Trophoblast cell (in vitro differentiated cells and primary cell): ENCODE data around the gene NRXN2.

Experiments
- DNase-seq, 2 donors: peaks; one replicate each; pipeline ENCODE4 v3.0.0-alpha.2; 2016
- H2AFZ ChIP-seq: 2 replicates; pipeline ENCODE4 v1.6.1; 2013; ENCODE audit warnings: low read length, moderate library complexity, mild to moderate bottlenecking; ENCODE audit not compliant: insufficient read depth, poor library complexity
- H2AK5ac ChIP-seq: 2 replicates; pipeline ENCODE4 v1.6.1; 2013; ENCODE audit warnings: mild to moderate bottlenecking, low read length
- H2BK120ac ChIP-seq: 2 replicates; pipeline ENCODE4 v1.6.1; 2013; ENCODE audit warnings: low read length, mild to moderate bottlenecking, moderate library complexity; ENCODE audit not compliant: insufficient read depth, poor library complexity
- H2BK12ac ChIP-seq: 2 replicates; pipeline ENCODE4 v1.6.1; 2013; ENCODE audit warnings: mild to moderate bottlenecking, low read length, moderate library complexity
- H2BK5ac ChIP-seq: 2 replicates; pipeline ENCODE4 v1.6.1; 2013; ENCODE audit warnings: low read length, low read depth, moderate library complexity, mild to moderate bottlenecking; ENCODE audit not compliant: poor library complexity
- H3K14ac ChIP-seq: 2 replicates; pipeline ENCODE4 v1.6.1; 2013; ENCODE audit warnings: mild to moderate bottlenecking, low read length
- H3K18ac ChIP-seq: 2 replicates; pipeline ENCODE4 v1.6.1; 2013; ENCODE audit warnings: mild to moderate bottlenecking, low read length
- H3K23ac ChIP-seq: 2 replicates; pipeline ENCODE4 v1.6.1; 2013; ENCODE audit warnings: low read length
- H3K27ac ChIP-seq: 2 replicates; pipeline ENCODE4 v1.5.1; 2013; ENCODE audit warnings: low read depth, mild to moderate bottlenecking, inconsistent platforms, low read length, moderate library complexity
- H3K27me3 ChIP-seq: 2 replicates; pipeline ENCODE4 v1.6.1; 2013; ENCODE audit warnings: inconsistent platforms, mild to moderate bottlenecking, low read length, moderate library complexity; ENCODE audit not compliant: insufficient read depth
- H3K36me3 ChIP-seq, 2 experiments: 1 replicate in 1 of 2; 2 replicates in 1 of 2; pipeline ENCODE4 v1.6.1; 2013; ENCODE audit warnings: low read length in 2 of 2, mild to moderate bottlenecking in 2 of 2, moderate library complexity in 1 of 2; ENCODE audit not compliant: insufficient read depth in 2 of 2, control insufficient read depth in 1 of 2
- H3K4ac ChIP-seq: 2 replicates; pipeline ENCODE4 v1.6.1; 2013; ENCODE audit warnings: low read depth, mild to moderate bottlenecking, low read length, moderate library complexity
- H3K4me1 ChIP-seq, 2 experiments: 1 replicate in 1 of 2; 2 replicates in 1 of 2; pipeline ENCODE4 v1.6.1; 2013; ENCODE audit warnings: low read length in 2 of 2, mild to moderate bottlenecking in 2 of 2, moderate library complexity in 1 of 2; ENCODE audit not compliant: insufficient read depth in 2 of 2, control insufficient read depth in 1 of 2
- H3K4me2 ChIP-seq: 2 replicates; pipeline ENCODE4 v1.6.1; 2013; ENCODE audit warnings: inconsistent platforms, mild to moderate bottlenecking, low read length, moderate library complexity
- H3K4me3 ChIP-seq: 2 replicates; pipeline ENCODE4 v1.5.1; 2013; ENCODE audit warnings: mild to moderate bottlenecking, low read depth, low read length, inconsistent platforms
- H3K79me1 ChIP-seq: one replicate; pipeline ENCODE4 v1.6.1; 2013; ENCODE audit warnings: low read length
- H3K79me2 ChIP-seq: 2 replicates; pipeline ENCODE4 v1.6.1; 2013; ENCODE audit warnings: low read length, mild to moderate bottlenecking; ENCODE audit not compliant: control insufficient read depth, insufficient read depth, poor library complexity
- H3K9ac ChIP-seq: 2 replicates; pipeline ENCODE4 v1.6.1; 2013; ENCODE audit warnings: mild to moderate bottlenecking, low read length
- H3K9me3 ChIP-seq: 2 replicates; pipeline ENCODE4 v1.6.1; 2013; ENCODE audit warnings: low read depth, mild to moderate bottlenecking, control low read depth, inconsistent platforms, low read length; ENCODE audit not compliant: insufficient read depth
- H4K12ac ChIP-seq: 2 replicates; pipeline ENCODE4 v1.6.1; 2013; ENCODE audit warnings: low read depth, mild to moderate bottlenecking, low read length, moderate library complexity
- H4K8ac ChIP-seq: 2 replicates; pipeline ENCODE4 v1.6.1; 2013; ENCODE audit warnings: low read depth, mild to moderate bottlenecking, low read length, moderate library complexity
- H4K91ac ChIP-seq: one replicate; pipeline ENCODE4 v1.6.1; 2013; ENCODE audit warnings: low read depth, mild to moderate bottlenecking, low read length, moderate library complexity
- WGBS: extraction: QIAGEN DNeasy Blood & Tissue Kit; methylation state at CpG from one replicate; pipeline ENCODE4 v1.1.7; 2013; ENCODE audit warnings: missing lambda C conversion rate; ENCODE audit not compliant: insufficient read length, insufficient coverage; ENCODE audit errors: extremely low coverage; 5-methylcytosine and 5-hydroxymethylcytosine counted together

The NRXN2 gene

GRCh38 chr11:64558869-64559268, 164.1 kb downstream of the NRXN2 start:
- H4K8ac ChIP-seq, result no peak overlapping the region
- no peak overlapping the region for H3K4me2 ChIP-seq
- DNase-seq, result no peak
- H3K18ac ChIP-seq, result no peak overlapping the region
- H3K14ac ChIP-seq, result no peak overlapping the region
- no peak overlapping the region for H3K4ac ChIP-seq
- no peak overlapping the region for H3K23ac ChIP-seq
- H3K9me3 ChIP-seq, result no peaks in the 10 kb centered on the region
- no peak overlapping the region for H3K4me3 ChIP-seq
- peaks cover 5% of the 10 kb centered on the region for H3K79me1 ChIP-seq
- H4K12ac ChIP-seq, result no peak overlapping the region
- no peak overlapping the region for H2BK5ac ChIP-seq
- WGBS, result no CpG with 5 or more reads among the region's 9 CpGs
- no peak overlapping the region for H2BK120ac ChIP-seq
- H2AK5ac ChIP-seq, result no peak overlapping the region
- H3K79me2 ChIP-seq, result no peaks in the 10 kb centered on the region
- no peak overlapping the region for H2BK12ac ChIP-seq
- no peaks in the 10 kb centered on the region for H3K27me3 ChIP-seq
- H3K36me3 ChIP-seq, result no peaks in the 10 kb centered on the region
- H4K91ac ChIP-seq, result no peak overlapping the region
- H3K27ac ChIP-seq, result no peak overlapping the region
- H3K9ac ChIP-seq, result no peak overlapping the region
- H3K4me1 ChIP-seq, result peaks cover 6 to 10% of the 10 kb centered on the region in 2 experiments
- H2AFZ ChIP-seq, result no peak overlapping the region

- no peak overlapping the region for H4K12ac ChIP-seq
- H3K23ac ChIP-seq, result no peak overlapping the region
- H2BK5ac ChIP-seq, result no peak overlapping the region
- no peak overlapping the region for H3K18ac ChIP-seq
- no peak overlapping the region for H4K8ac ChIP-seq
- no peaks in the 10 kb centered on the region for H3K79me2 ChIP-seq
- H3K79me1 ChIP-seq, result peaks cover 5% of the 10 kb centered on the region
- H3K14ac ChIP-seq, result no peak overlapping the region
- H3K4ac ChIP-seq, result no peak overlapping the region
- no peak overlapping the region for H2AK5ac ChIP-seq
- no peak overlapping the region for H3K4me3 ChIP-seq
- H3K4me1 ChIP-seq, result peaks cover 6 to 10% of the 10 kb centered on the region in 2 experiments
- H4K91ac ChIP-seq, result no peak overlapping the region
- no peaks in the 10 kb centered on the region for H3K9me3 ChIP-seq
- no peaks in the 10 kb centered on the region for H3K27me3 ChIP-seq
- peak; percentile 85 to 91 for DNase-seq
- H3K36me3 ChIP-seq, result no peaks in the 10 kb centered on the region
- H2BK120ac ChIP-seq, result no peak overlapping the region
- no peak overlapping the region for H3K9ac ChIP-seq
- H2AFZ ChIP-seq, result no peak overlapping the region
- no peak overlapping the region for H3K27ac ChIP-seq
- no peak overlapping the region for H3K4me2 ChIP-seq
- WGBS, result no CpG with 5 or more reads among the region's 14 CpGs
- no peak overlapping the region for H2BK12ac ChIP-seq
Measured at GRCh38 chr11:64558065-64558745, 164.8 kb downstream of the NRXN2 start.

GRCh38 chr11:64556721-64557250, 166.2 kb downstream of the NRXN2 start:
- H3K4me1 ChIP-seq, result peaks cover 6 to 10% of the 10 kb centered on the region in 2 experiments
- H2BK12ac ChIP-seq, result no peak overlapping the region
- no peaks in the 10 kb centered on the region for H3K79me2 ChIP-seq
- no peak overlapping the region for H3K9ac ChIP-seq
- no peak overlapping the region for H2BK120ac ChIP-seq
- no CpG with 5 or more reads among the region's 12 CpGs for WGBS
- no peak overlapping the region for H3K4me2 ChIP-seq
- H3K36me3 ChIP-seq, result no peaks in the 10 kb centered on the region
- H2BK5ac ChIP-seq, result no peak overlapping the region
- no peak overlapping the region for H3K23ac ChIP-seq
- DNase-seq, result no peak
- H3K14ac ChIP-seq, result no peak overlapping the region
- H3K4ac ChIP-seq, result no peak overlapping the region
- no peak overlapping the region for H4K12ac ChIP-seq
- H4K8ac ChIP-seq, result no peak overlapping the region
- H2AK5ac ChIP-seq, result no peak overlapping the region
- no peak overlapping the region for H4K91ac ChIP-seq
- H3K27ac ChIP-seq, result no peak overlapping the region
- H3K18ac ChIP-seq, result no peak overlapping the region
- no peaks in the 10 kb centered on the region for H3K9me3 ChIP-seq
- H3K79me1 ChIP-seq, result peaks cover 5% of the 10 kb centered on the region
- no peak overlapping the region for H3K4me3 ChIP-seq
- no peaks in the 10 kb centered on the region for H3K27me3 ChIP-seq
- H2AFZ ChIP-seq, result no peak overlapping the region
